Stimulated activated CD8-positive, alpha-beta memory T cell treated with anti-CD3 and anti-CD28 coated beads, Interleukin-2, amount 100 ng/mL, for 1 hour (primary cell): Measurements from ENCODE around the gene SECISBP2L.

Experiments
- DNase-seq, 2 donors: peaks; one replicate each; pipeline ENCODE4 v3.0.0-alpha.2; 2020; ENCODE audit warnings: low read depth in 2 of 2

Gene SECISBP2L

GRCh38 chr15:49060710-49061495, 14.7 kb upstream of the SECISBP2L start:
- no peak for DNase-seq

- no peak for DNase-seq
Measured at GRCh38 chr15:49059491-49059890, 13.2 kb upstream of the SECISBP2L start.

- DNase-seq = no peak
Measured at GRCh38 chr15:49058559-49058958, 12.3 kb upstream of the SECISBP2L start.

- DNase-seq = no peak
Measured at GRCh38 chr15:49055630-49056029, 9.4 kb upstream of the SECISBP2L start.

GRCh38 chr15:49052662-49053061, 6.4 kb upstream of the SECISBP2L start:
- DNase-seq = no peak

GRCh38 chr15:49047456-49047855, 1.2 kb upstream of the SECISBP2L start:
- no peak for DNase-seq

GRCh38 chr15:49045751-49046219, 461 bp downstream of the SECISBP2L start:
- DNase-seq = no peak

- no peak for DNase-seq
Measured at GRCh38 chr15:49044766-49045606, 1.3 kb downstream of the SECISBP2L start.

GRCh38 chr15:49044002-49044401, 2.2 kb downstream of the SECISBP2L start:
- DNase-seq = no peak

- no peak for DNase-seq
Measured at GRCh38 chr15:49042165-49042564, 4.1 kb downstream of the SECISBP2L start.

GRCh38 chr15:49041426-49041825, 4.8 kb downstream of the SECISBP2L start:
- DNase-seq = no peak

GRCh38 chr15:49040151-49040550, 6.1 kb downstream of the SECISBP2L start:
- DNase-seq = no peak

- no peak for DNase-seq
Measured at GRCh38 chr15:49038382-49038781, 7.9 kb downstream of the SECISBP2L start.

GRCh38 chr15:49037546-49037940, 8.7 kb downstream of the SECISBP2L start:
- DNase-seq = no peak

GRCh38 chr15:49036650-49037545, 9.3 kb downstream of the SECISBP2L start:
- no peak for DNase-seq

GRCh38 chr15:49035825-49036224, 10.4 kb downstream of the SECISBP2L start:
- no peak for DNase-seq

- DNase-seq = no peak
Measured at GRCh38 chr15:49032601-49033145, 13.6 kb downstream of the SECISBP2L start.

- DNase-seq = no peak
Measured at GRCh38 chr15:49031804-49032203, 14.4 kb downstream of the SECISBP2L start.

GRCh38 chr15:49026700-49027099, 19.5 kb downstream of the SECISBP2L start:
- DNase-seq = no peak

GRCh38 chr15:49024840-49025239, 21.4 kb downstream of the SECISBP2L start:
- no peak for DNase-seq

- DNase-seq = no peak
Measured at GRCh38 chr15:49023354-49023753, 22.9 kb downstream of the SECISBP2L start.

GRCh38 chr15:49015896-49016295, 30.4 kb downstream of the SECISBP2L start:
- DNase-seq = no peak
